Measurements from ENCODE around the gene OR10A3. TPM values are rescaled to one million over a fixed set of nuclear protein-coding genes. Genes with fewer than 3 reads are reported as not detected.
A peak's percentile ranks its signal among the peaks of the same experiment; 100 is the strongest.

Gene OR10A3
- total RNA-seq, 1 donor from 2014 or later: not detected

DNA sequence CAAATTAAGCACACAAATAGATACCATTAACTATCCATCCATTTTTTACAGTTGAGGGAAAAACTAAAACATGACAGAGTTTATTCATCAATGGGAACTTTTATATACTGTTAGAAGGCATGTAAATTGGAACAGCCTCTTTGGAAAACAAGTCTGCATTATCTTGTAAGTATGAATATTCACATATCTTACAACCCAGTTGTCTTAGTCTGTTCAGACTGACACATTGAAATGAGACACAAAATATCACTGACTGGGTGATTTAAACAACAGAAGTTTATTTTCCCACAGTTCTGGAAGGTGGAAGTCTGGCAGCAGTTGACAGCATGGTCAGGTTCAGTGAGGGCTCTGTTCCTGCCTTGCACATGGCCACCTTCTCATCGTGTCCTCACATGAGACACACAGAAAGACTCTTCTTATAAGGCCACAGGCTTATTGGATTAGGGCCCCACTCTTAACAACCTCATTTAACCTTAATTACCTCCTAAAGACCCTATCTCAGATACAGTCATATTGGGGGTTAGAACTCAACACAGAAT, 40.2 kb upstream of the OR10A3 start:
- H3K9me3 Mint-ChIP-seq: no peaks in the 10 kb centered on the region
- H3K27me3 Mint-ChIP-seq: peaks cover 7% of the 10 kb centered on the region
- H3K36me3 Mint-ChIP-seq: no peaks in the 10 kb centered on the region
- TF ChIP-seq, protein P1, sequence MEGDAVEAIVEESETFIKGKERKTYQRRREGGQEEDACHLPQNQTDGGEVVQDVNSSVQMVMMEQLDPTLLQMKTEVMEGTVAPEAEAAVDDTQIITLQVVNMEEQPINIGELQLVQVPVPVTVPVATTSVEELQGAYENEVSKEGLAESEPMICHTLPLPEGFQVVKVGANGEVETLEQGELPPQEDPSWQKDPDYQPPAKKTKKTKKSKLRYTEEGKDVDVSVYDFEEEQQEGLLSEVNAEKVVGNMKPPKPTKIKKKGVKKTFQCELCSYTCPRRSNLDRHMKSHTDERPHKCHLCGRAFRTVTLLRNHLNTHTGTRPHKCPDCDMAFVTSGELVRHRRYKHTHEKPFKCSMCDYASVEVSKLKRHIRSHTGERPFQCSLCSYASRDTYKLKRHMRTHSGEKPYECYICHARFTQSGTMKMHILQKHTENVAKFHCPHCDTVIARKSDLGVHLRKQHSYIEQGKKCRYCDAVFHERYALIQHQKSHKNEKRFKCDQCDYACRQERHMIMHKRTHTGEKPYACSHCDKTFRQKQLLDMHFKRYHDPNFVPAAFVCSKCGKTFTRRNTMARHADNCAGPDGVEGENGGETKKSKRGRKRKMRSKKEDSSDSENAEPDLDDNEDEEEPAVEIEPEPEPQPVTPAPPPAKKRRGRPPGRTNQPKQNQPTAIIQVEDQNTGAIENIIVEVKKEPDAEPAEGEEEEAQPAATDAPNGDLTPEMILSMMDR (conservative IDR thresholded peaks at IDR 0.05): no peak
- peaks cover 3% of the 10 kb centered on the region for H3K4me1 Mint-ChIP-seq (ENCODE audit: unreplicated experiment)
- no peak for DNase-seq (ENCODE audit: extremely low spot score, unreplicated experiment)
- H3K4me3 Mint-ChIP-seq: no peak overlapping the region
- no peak overlapping the region for H3K27ac Mint-ChIP-seq

DNA sequence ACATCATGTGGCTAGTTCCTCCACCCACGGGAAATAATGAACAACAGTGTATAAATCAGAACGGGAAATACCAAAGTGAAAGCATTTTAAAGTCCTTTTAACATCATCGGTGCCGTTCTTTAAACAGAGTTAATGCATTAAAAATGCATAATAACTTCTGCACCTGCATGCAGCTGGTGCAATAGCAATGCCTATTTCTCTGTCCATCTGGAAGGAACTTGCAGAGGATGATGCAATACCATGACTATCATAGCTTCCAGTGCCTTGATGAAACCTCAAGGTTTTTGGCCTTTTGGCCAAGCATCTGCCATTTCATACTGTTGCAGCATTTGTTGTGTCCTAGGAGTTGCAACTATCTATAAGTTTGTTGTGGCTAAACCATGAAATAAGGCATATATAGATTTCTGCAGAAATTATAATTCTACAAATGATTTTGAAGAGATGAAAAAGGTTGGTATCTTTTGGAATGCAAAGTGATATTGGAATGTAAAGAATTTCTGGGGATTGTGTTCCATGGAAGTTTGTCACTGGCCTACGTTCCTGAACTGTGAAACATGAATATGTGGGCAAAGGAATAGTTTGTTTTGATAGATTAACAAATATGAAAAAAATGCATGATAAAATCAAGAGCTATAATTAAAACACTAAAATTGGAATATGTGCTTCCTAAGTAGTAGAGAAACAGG, 35.9 kb upstream of the OR10A3 start:
- H3K36me3 Mint-ChIP-seq: no peaks in the 10 kb centered on the region
- H3K27ac Mint-ChIP-seq: no peak overlapping the region
- DNase-seq (ENCODE audit: extremely low spot score, unreplicated experiment): no peak
- H3K4me1 Mint-ChIP-seq (ENCODE audit: unreplicated experiment): no peaks in the 10 kb centered on the region
- no peak overlapping the region for H3K4me3 Mint-ChIP-seq
- no peaks in the 10 kb centered on the region for H3K9me3 Mint-ChIP-seq
- H3K27me3 Mint-ChIP-seq: no peaks in the 10 kb centered on the region
- TF ChIP-seq, protein P1 (conservative IDR thresholded peaks at IDR 0.05): no peak

GRCh38 chr11:7974668-7975067, 33.2 kb upstream of the OR10A3 start:
- H3K4me1 Mint-ChIP-seq (ENCODE audit: unreplicated experiment): no peaks in the 10 kb centered on the region
- no peak overlapping the region for H3K27ac Mint-ChIP-seq
- no peaks in the 10 kb centered on the region for H3K27me3 Mint-ChIP-seq
- TF ChIP-seq, protein P1 (conservative IDR thresholded peaks at IDR 0.05): no peak
- H3K36me3 Mint-ChIP-seq: no peaks in the 10 kb centered on the region
- H3K9me3 Mint-ChIP-seq: no peaks in the 10 kb centered on the region
- no peak for DNase-seq (ENCODE audit: extremely low spot score, unreplicated experiment)
- H3K4me3 Mint-ChIP-seq: no peak overlapping the region

DNA sequence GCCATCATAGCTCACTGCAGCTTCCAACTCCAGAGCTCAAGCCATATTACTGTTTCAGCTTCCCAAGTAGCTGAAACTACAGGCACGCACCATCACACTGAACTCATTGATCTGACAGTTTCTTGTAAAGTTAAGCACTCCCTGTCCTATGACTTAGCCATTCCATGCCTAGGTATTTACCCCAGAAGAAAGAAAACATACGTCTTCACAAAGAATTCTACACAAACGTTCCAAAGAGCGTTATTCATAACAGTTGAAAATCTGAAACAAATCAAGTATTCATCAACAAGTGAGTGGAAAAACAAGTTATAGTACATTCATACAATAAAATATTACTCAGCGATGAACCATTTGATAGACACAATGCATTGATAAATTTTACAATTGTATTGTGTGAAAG, 31.5 kb upstream of the OR10A3 start:
- TF ChIP-seq, protein P1 (conservative IDR thresholded peaks at IDR 0.05): no peak
- Mint-ChIP-seq H3K9me3 (no peaks in the 10 kb centered on the region), H3K4me1 (ENCODE audit: unreplicated experiment) (no peaks in the 10 kb centered on the region), H3K27me3 (no peaks in the 10 kb centered on the region), H3K4me3 (no peak overlapping the region), H3K36me3 (no peaks in the 10 kb centered on the region), H3K27ac (peak overlapping the region; percentile 22)
- DNase-seq (ENCODE audit: extremely low spot score, unreplicated experiment): no peak

DNA sequence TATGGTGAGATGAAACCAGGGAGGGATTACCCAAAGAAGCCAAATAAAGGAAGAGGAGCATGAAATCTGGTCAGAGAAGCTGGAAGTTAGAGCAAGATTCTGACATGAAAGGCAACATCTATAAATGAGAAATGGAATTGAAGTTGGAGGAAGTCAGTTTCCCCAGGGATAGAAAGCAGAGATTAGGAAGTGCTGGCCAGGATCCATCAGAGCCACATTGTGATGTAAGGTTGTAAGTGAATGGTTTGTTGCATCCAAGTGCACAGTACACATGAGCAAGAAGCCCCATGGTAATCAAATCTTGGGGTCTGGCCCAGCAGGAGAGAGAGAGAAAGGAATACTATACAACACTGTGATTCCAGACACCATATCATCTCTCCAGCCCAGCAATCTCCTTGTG, 30.3 kb upstream of the OR10A3 start:
- no peak overlapping the region for H3K4me3 Mint-ChIP-seq
- H3K27me3 Mint-ChIP-seq: peaks cover 8% of the 10 kb centered on the region
- no peaks in the 10 kb centered on the region for H3K4me1 Mint-ChIP-seq (ENCODE audit: unreplicated experiment)
- no peaks in the 10 kb centered on the region for H3K36me3 Mint-ChIP-seq
- no peak overlapping the region for H3K27ac Mint-ChIP-seq
- DNase-seq (ENCODE audit: extremely low spot score, unreplicated experiment): no peak
- TF ChIP-seq, protein P1 (conservative IDR thresholded peaks at IDR 0.05): no peak
- no peaks in the 10 kb centered on the region for H3K9me3 Mint-ChIP-seq

Measured in type B pancreatic cell (in vitro differentiated cells).